ENCODE data around the gene IL21R.
"Not testable (repeated sequence)": the region's sequence is repeated elsewhere in the genome, so short reads cannot be mapped to it uniquely, and the experiment has no call there.

GRCh38 chr16:27398341-27398893 lies 3.6 kb upstream of the IL21R start:
- not testable (repeated sequence) for TF ChIP-seq CTCF (IDR thresholded peaks at IDR 0.05; ENCODE audit: low read depth, low read length, poor library complexity, severe bottlenecking); EZH2phosphoT487 (IDR thresholded peaks at IDR 0.05; ENCODE audit: borderline replicate concordance, low read length)
